NCI-H1436 (cell line): Measurements from ENCODE around the gene CD2BP2.
"Not testable (repeated sequence)": the region's sequence is repeated elsewhere in the genome, so short reads cannot be mapped to it uniquely, and the experiment has no call there.

Source experiments
- DNase-seq: peaks from one replicate; lab custom pipeline; 2025; lab: John Stamatoyannopoulos, UW

Gene CD2BP2

GRCh38 chr16:30341971-30342370, 13.1 kb downstream of the CD2BP2 start:
- not testable (repeated sequence) for DNase-seq

GRCh38 chr16:30340621-30341020, 14.5 kb downstream of the CD2BP2 start:
- no peak for DNase-seq

- not testable (repeated sequence) for DNase-seq
Measured at GRCh38 chr16:30338715-30339114, 16.4 kb downstream of the CD2BP2 start.

- DNase-seq: not testable (repeated sequence)
Measured at GRCh38 chr16:30337964-30338357, 17.1 kb downstream of the CD2BP2 start.

DNA sequence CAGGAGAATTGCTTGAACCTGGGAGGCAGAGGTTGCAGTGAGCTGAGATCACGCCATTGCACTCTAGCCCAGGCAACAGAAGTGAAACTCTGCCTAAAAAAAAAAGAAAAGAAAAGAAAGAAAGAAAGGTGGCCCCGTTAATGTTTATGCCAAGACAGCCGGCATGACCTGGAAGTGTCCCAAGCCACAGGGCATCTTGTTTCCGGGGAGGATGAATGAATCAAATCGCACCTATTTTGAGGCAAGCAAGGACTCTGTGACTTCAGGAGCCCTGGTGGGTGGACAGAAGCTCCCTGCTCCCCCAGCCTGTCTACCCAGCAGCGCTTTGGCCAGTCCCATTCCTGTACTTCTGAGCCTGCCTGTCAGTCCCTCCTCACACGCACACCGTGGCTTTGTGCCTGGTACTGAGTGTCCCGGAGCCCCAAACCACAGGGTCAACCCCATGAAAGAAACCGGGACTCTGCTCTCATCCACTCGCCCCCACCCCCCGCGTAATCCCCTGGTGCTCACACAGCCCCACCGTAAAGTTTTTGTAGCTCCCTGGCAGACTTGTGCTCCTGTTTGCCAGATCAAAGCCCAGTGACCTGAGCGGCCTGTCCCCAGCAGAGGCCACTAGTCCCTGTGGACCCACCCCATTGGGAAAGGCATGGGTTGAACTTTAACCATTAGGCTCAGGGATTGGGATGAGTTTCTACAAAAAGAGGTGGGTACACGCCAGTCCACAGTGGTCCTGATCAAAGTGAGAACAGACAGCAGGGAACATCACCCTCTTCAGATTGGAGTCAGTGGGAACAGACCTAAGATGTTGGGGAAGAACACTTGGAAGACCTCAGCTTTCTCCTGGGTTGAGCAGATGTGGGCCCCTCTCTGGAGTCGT, 19.3 kb downstream of the CD2BP2 start:
- no peak for DNase-seq

DNA sequence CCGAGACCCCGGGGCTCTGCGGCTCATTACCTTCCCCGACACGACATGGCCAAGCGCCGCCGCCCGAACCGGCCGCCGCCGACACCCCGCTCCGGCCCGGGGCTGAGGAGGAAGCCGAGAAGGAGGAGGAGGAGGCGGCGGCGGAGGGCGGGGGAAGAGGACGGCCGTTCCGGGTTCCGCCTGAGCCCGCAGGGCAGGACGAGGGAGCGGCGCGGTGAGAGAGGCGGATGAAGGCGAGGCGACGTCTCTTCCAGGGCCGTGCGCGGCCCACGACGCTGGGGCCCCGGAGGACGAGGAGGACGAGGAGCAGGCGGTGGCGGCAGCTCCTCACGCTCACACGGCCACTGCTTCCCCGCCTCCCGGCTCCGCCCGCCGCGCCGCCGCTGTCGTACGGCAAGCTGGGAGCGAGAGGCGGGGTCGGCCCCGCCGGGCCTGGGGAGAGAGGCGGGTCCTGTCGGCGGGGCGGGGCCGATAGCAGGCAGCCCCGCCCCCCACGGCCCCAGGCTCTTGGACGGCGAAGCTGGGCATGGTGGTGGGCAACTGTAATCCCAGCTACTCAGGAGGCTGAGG, 20.0 kb downstream of the CD2BP2 start:
- peak; percentile 59 for DNase-seq

GRCh38 chr16:30334473-30334989, 20.6 kb downstream of the CD2BP2 start:
- DNase-seq: peak; percentile 52

- not testable (repeated sequence) for DNase-seq
Measured at GRCh38 chr16:30324220-30324619, 30.9 kb downstream of the CD2BP2 start.

GRCh38 chr16:30318647-30319046, 36.5 kb downstream of the CD2BP2 start:
- not testable (repeated sequence) for DNase-seq

- DNase-seq: not testable (repeated sequence)
Measured at GRCh38 chr16:30310937-30311336, 44.2 kb downstream of the CD2BP2 start.

- DNase-seq: not testable (repeated sequence)
Measured at GRCh38 chr16:30309255-30309654, 45.9 kb downstream of the CD2BP2 start.
